ENCODE results near the gene SV2C.

SV2C gene

GRCh38 chr5:76163111-76163628 is 80.0 kb downstream of the SV2C start:
- DNase-seq (ENCODE audit: low read depth in 2 of 2), result no peak

- no peak for DNase-seq (ENCODE audit: low read depth in 2 of 2)
These were observed 81.8 kb downstream of the SV2C start for GRCh38 chr5:76165029-76165428.

GRCh38 chr5:76165711-76166374 is 82.7 kb downstream of the SV2C start:
- DNase-seq (ENCODE audit: low read depth in 2 of 2), result no peak

- DNase-seq (ENCODE audit: low read depth in 2 of 2), result no peak
These were observed 83.8 kb downstream of the SV2C start for GRCh38 chr5:76166886-76167576.

GRCh38 chr5:76169146-76169905 is 86.1 kb downstream of the SV2C start:
- DNase-seq (ENCODE audit: low read depth in 2 of 2), result no peak

GRCh38 chr5:76174101-76174500 is 90.9 kb downstream of the SV2C start:
- DNase-seq (ENCODE audit: low read depth in 2 of 2), result no peak

GRCh38 chr5:76175051-76175666 is 92.0 kb downstream of the SV2C start:
- DNase-seq (ENCODE audit: low read depth in 2 of 2), result peak; percentile 28 to 41

GRCh38 chr5:76175821-76176403 is 92.7 kb downstream of the SV2C start:
- no peak for DNase-seq (ENCODE audit: low read depth in 2 of 2)

GRCh38 chr5:76177978-76178377 is 94.8 kb downstream of the SV2C start:
- no peak for DNase-seq (ENCODE audit: low read depth in 2 of 2)

- no peak for DNase-seq (ENCODE audit: low read depth in 2 of 2)
These were observed 95.7 kb downstream of the SV2C start for GRCh38 chr5:76178913-76179312.

- DNase-seq (ENCODE audit: low read depth in 2 of 2), result no peak
These were observed 97.9 kb downstream of the SV2C start for GRCh38 chr5:76180814-76181805.

- DNase-seq (ENCODE audit: low read depth in 2 of 2), result no peak
These were observed 104.2 kb downstream of the SV2C start for GRCh38 chr5:76187386-76187785.

GRCh38 chr5:76190356-76190755 is 107.2 kb downstream of the SV2C start:
- DNase-seq (ENCODE audit: low read depth in 2 of 2), result no peak

GRCh38 chr5:76192837-76193236 is 109.7 kb downstream of the SV2C start:
- no peak for DNase-seq (ENCODE audit: low read depth in 2 of 2)

- no peak for DNase-seq (ENCODE audit: low read depth in 2 of 2)
These were observed 110.5 kb downstream of the SV2C start for GRCh38 chr5:76193635-76194034.

- no peak for DNase-seq (ENCODE audit: low read depth in 2 of 2)
These were observed 111.2 kb downstream of the SV2C start for GRCh38 chr5:76194340-76194739.

- no peak for DNase-seq (ENCODE audit: low read depth in 2 of 2)
These were observed 113.3 kb downstream of the SV2C start for GRCh38 chr5:76196457-76196856.

GRCh38 chr5:76196886-76197489 is 113.8 kb downstream of the SV2C start:
- DNase-seq (ENCODE audit: low read depth in 2 of 2), result no peak

GRCh38 chr5:76197726-76198125 is 114.5 kb downstream of the SV2C start:
- no peak for DNase-seq (ENCODE audit: low read depth in 2 of 2)
